CD4-positive, alpha-beta T cell treated with Interleukin-4 for 4 hours (primary cell): ENCODE data around the gene UQCRC1.

Source experiments
- DNase-seq: peaks from one replicate; pipeline ENCODE4 v3.0.0-alpha.2; 2020

UQCRC1 gene

GRCh38 chr3:48633256-48633655, 23.8 kb upstream of the UQCRC1 start:
- DNase-seq, result no peak

DNA sequence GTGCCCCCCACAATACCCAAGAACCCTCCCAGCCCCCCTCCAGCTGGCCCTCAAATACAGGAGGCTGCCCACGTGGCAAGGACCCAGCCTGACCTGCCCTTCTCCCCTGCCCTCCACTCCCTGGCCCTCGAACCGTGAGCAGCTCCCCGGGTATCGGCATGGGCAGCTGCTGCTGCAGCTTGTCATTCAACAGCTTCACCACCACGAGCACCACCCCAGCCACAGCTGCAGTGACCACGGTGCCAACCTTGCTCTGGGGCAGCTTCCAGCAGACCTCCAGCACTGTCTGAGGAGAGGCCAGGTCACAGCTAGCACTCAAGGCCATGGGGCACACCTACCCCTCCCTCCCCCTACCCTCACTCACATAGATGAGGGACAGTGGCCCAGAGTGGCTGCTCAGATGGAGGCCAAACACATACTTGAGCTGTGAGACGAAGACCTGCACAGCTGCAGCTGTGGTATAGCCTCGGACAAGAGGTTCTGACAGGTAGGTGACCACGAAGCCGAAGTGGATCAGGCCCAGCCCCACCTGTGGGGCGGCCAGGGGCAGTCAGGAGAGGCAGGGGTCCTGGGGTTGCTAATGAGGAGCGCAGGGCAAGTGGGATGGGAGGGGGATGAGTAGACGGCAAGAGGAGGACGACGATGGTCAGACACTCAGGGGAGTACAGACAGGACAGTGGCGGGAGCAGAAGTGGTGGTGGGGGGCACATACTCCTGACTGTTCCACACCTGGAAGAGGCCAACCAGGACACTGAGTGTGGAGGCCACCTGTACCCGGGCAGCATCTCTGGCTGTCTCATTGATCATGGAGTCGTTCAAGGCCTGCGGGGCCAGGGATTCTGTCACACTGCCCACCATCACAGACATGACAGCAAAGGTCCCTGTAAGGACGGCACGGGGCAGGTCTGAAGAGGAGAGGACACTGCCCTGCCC, 22.3 kb upstream of the UQCRC1 start:
- DNase-seq, result no peak

DNA sequence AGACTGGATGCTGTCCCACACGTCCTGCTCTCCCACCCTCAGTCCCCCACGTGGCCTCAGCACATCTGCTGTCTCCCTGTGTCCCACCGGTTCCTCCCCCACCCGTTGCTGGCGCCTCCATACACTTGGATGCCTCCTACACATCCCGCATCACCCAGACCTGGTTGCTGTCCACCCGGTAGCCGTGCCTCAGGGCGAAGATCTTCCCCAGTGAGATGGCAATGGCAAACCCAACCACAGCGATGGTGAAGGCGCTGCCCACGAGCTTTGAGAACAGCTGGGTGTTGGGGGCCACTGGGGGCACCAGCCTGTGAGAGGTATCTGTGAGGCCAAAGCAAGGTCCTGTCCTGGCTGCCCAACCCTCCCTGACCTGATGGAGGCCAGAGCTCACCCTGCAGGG, 21.4 kb upstream of the UQCRC1 start:
- no peak for DNase-seq

- no peak for DNase-seq
These were observed 21.0 kb upstream of the UQCRC1 start for GRCh38 chr3:48630407-48630806.

GRCh38 chr3:48629894-48630293, 20.4 kb upstream of the UQCRC1 start:
- DNase-seq, result no peak

DNA sequence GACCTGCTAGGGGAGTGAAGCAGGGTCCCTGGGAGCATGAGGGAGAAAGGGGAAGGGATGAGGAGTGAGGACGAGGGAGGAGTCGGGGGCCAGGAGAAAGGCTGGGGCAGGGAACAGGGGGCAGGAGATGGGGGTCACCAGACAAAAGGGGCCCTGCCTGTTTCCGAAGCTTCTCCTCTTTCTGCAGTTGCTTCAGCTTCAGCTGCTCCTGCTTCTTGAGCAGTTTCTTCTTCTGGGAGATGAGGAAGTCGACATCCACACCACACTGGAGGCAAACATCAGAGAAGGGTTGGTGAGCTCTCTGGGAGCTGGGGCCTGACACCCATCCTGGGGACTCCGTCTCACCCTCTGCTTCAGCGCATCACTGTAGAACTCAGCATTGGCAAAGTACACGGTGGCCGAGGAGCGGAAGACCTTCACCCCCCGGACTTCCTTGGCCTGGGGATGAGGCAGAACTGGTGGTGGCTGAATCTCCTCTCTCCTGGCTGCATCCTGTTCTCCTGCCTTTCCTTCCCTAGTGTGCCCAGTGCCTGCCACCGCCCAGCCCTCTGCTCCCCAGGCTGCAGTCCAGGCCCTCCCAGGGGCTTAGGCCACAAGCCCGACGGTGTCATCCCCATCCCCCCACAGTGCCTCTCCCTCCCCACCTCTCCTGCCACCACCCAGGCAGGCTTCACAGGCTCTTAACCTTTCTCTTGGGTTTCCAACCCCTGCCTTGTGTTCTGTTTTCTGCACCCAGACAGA, 19.0 kb upstream of the UQCRC1 start:
- DNase-seq, result no peak

- DNase-seq, result no peak
These were observed 16.2 kb upstream of the UQCRC1 start for GRCh38 chr3:48625600-48625999.

GRCh38 chr3:48624767-48625166, 15.3 kb upstream of the UQCRC1 start:
- DNase-seq, result no peak

- DNase-seq, result no peak
These were observed 14.6 kb upstream of the UQCRC1 start for GRCh38 chr3:48623851-48624547.

DNA sequence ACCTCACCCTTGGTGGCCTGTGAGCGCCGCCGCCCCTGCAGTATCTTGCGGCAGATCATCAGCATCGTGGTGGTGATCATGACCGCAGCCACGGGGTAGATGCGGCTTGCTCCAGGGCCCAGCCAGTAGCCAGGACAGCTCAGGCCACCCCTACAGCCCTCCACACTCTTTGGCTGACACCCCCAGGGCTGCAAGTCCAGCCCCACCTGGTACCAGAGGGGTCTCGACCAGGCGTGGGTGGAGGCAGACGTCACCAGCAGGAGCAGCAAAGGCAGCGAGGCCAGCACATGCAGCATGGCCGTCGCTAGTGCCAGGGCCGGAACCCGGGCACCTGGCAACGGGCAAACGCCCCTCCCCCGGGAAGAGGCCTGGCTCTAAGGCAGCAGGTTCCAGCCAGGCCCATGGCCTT, 12.0 kb upstream of the UQCRC1 start, which contains the start of gene TMEM89:
Gene TMEM89, minus strand, starts transcription at position 309 of the 409 bp plus-strand sequence. Its CDS starts 13 bp downstream, at position 296.
- DNase-seq, result no peak

GRCh38 chr3:48619541-48620524, 10.4 kb upstream of the UQCRC1 start:
- DNase-seq, result no peak

DNA sequence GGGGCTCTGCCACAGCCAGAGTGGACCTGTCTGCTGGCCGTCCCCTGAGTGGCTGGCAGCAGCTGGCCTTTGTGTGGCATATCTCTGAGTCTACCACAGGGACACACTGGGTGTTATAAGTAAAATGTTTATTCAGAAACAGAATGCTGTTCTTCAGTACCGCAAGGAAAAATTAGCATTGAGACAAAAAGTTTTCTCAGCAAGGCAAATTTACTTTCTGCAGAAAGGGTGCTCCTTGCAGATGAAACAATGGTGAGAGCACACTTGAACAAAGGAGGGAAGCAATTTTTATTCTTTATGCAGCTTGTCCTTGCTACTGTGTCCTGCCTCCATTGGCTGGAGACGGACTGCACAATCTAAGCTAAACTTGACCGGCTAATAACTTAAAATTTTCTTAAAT, 8.1 kb upstream of the UQCRC1 start:
- DNase-seq, result no peak

GRCh38 chr3:48614044-48614443, 4.6 kb upstream of the UQCRC1 start:
- no peak for DNase-seq

DNA sequence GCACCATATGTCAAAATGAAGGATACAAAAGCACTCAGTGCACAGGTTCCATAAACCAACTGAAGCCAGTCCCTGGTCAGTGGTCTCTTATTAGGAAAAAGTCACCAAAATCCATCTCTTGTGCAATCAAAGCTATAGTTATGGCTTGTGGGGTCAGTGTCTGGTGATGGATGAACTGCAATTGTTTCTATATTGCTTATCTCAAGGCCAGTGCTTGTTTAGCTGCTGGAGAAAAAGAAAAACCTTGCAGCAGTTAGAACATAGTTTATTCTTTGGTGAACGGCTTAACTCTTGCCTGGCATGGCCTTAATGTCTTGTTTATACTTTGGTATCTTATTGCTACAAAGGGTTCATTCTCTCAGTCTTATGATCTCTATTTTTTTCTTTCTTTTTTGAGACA, 2.9 kb upstream of the UQCRC1 start:
- DNase-seq, result no peak

- DNase-seq, result no peak
These were observed 1.9 kb downstream of the UQCRC1 start for GRCh38 chr3:48607519-48607918.

DNA sequence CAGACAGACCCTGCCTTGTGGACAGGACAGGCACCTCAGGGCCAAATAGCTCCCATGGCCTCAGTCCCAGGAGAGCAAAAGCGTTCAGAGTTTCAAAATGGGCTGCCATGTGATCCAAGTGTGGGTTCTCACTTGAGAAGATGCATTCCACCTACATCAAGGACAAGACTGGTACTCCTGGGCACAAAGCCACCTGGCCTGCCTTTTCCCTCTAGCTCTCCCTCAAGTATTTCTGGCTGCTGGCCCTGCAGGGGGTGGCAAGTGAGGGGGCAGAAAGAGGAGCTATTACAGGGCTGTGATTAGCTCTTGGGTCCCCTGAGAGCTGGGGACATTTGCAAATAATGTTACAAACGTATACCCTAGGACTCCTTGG, 7.8 kb downstream of the UQCRC1 start:
- no peak for DNase-seq

DNA sequence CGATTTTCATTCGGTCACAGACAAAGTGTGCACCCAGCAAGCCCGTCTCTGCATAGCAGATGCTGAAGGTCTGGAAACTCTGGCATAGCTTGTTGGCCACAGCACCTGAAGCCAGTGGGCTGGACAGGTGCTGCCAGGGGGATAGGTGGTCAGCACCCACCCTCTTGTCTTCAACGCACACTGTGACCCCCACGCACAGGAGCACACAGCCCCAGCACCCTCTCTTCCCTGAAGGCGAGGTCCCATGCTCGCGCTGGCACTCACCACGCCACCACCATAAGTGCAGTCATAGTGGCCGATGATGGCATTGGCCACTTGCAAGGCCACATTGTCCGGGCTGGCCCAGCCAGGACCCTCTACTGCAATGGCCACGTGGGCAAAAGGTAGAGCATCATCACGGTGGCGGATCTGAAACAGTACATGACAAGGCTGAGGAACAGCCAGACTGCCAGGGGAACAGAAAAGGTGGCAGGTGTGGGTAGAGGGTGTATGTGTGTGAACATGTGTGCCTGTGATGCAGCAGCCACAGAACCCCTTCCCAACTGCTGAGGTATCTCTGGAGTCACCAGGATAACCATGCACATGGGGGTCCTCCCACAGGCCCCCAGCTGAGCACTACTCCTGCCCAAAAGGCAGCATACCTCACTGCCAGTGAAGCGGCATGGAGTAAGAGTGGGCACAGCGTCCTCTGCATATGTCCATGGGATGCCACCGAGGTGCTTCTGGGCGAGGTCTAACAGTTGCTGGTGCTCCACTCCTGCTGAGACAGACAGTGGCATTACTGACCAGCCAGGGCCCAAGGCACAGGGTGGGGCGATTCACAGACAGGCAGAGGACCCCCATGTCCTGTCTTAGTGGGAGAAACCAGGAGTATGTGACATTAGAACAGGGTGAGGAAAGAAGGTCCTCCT, 8.5 kb downstream of the UQCRC1 start:
- no peak for DNase-seq

GRCh38 chr3:48599509-48600285, 9.7 kb downstream of the UQCRC1 start:
- no peak for DNase-seq

- no peak for DNase-seq
These were observed 10.4 kb downstream of the UQCRC1 start for GRCh38 chr3:48599077-48599501.
